Dermis microvascular lymphatic vessel endothelial cell (primary cell): ENCODE measurements around the gene ARX. TPM values are rescaled to one million over a fixed set of nuclear protein-coding genes. Genes with fewer than 3 reads are reported as not detected.

ENCODE experiments used
- DNase-seq, 2 donors: peaks; one replicate each; pipeline versions ENCODE4 v3.0.0 to v3.0.0-alpha.2; 2010; ENCODE audit warnings: low read depth in 2 of 2
- total RNA-seq: library from RNA; depleted of rRNA; stranded (reverse); fragments of >200 nt; gene quantifications from 2 replicates; pipeline ENCODE4 v1.2.1, GENCODE V29; 2014

The ARX gene
- total RNA-seq, 1 donor from 2014 or later = not detected

- no peak for DNase-seq
Observed at GRCh38 chrX:25001808-25002660, 13.7 kb downstream of the ARX start.

- no peak for DNase-seq
Observed at GRCh38 chrX:24999511-24999910, 16.3 kb downstream of the ARX start.

GRCh38 chrX:24996096-24996709 is 19.6 kb downstream of the ARX start:
- no peak for DNase-seq

DNA sequence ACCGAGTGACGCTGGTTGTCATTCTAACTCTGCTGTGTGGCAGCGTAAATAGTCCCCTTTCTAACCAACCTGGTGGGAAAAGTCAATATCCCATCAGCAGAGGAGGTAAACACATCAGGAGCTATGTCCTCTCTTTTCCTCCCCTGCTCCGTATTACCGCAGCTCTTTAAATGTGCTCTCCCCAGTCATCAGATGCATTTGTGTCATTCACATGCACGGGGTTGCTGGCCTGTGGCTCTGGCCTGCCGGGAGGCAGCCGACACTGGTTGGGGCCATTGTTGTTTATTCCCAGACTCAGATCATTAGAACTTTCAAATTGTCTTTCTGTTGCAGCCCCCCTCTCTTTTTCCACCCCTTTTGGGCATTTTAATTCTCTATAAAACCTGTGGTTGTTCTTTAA is 21.9 kb downstream of the ARX start:
- no peak for DNase-seq

- no peak for DNase-seq
Observed at GRCh38 chrX:24990535-24990934, 25.2 kb downstream of the ARX start.

- no peak for DNase-seq
Observed at GRCh38 chrX:24988314-24988713, 27.5 kb downstream of the ARX start.

DNA sequence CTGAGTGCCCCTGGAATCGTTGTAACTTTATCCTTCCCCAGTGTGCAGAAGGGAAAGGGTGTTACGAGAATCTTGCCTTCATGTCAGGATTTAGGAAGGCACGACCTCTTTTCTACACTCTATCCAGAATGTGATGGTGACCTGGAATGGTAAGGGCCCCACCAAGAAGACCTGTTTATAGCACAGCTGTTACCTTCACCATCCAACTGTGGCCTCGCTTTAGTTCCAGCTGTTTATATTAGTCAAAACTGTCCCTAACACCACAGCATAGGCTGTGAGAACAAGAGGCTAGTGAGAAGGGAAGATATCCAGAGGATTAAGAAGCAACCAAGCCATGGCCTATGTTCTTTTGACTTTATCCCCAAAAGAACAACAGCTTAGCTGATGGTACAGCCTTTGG is 28.0 kb downstream of the ARX start:
- no peak for DNase-seq

DNA sequence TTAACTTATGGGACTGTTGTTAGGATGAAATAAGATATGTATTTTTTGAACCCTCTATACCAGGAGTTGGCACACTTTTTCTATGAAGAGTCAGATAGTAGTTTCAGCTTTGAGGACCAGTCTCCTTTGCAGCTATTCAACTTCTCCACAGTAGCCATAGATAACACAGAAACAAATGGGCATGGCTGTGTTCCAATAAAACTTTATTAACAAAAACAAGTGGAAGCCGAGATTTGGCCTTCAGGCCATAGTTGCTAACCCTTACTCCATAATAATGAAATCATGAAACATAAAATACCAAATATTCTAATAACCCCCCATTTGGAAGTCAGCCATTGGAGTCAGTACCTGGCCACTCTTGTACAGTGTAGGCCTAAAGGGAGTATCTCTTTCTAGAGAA is 30.6 kb downstream of the ARX start:
- no peak for DNase-seq

DNA sequence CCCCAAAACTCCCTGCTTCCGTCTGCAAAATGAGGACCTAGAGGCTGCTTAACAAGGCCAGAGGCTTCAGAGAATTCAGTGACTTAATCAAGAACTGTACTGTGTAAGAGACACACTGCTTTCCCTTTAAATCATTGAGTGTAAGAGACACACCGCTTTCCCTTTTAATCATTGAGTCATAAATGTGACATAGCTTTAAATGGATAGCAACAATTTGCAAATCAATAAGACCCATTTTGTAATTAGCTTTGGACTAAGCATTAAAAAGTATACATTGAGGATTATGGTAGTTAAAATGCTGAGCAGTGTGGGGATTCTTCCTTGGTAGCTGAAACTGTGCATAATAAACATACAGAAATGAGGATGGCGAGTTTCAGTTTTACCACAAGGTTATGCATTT is 31.8 kb downstream of the ARX start:
- DNase-seq = no peak

DNA sequence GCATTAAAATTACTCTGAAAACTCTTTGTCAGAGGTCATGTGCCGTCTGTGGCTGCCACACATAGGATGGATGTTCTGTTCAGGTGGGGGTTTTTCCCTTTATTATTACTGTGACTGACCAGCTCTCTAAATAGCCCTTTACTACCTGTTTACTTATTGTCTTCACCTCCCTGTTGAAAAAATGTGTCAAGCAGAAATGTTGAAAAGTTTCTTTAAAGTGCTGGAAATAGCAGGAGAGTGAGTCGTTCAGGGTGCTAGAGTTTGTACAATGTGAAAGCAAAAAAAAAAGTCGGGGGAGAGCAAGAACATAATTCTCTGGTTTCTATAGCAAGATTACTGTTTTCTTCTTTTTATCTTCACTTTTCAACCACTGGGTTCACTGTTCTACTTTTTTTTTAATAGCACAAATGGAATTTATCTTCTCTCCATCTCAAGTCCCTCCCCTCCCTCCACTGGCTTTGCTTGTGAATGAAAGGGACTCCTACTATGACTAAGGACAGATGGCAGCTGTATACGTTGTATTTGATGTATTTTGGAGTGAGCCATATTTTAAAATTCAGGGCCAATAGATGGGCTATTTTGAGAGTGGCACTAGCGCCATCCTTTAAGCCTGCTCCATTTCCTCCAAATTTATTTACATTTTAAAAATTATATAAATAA is 33.3 kb downstream of the ARX start:
- no peak for DNase-seq

GRCh38 chrX:24981030-24981429 is 34.7 kb downstream of the ARX start:
- no peak for DNase-seq

GRCh38 chrX:24979081-24979480 is 36.7 kb downstream of the ARX start:
- DNase-seq = no peak

DNA sequence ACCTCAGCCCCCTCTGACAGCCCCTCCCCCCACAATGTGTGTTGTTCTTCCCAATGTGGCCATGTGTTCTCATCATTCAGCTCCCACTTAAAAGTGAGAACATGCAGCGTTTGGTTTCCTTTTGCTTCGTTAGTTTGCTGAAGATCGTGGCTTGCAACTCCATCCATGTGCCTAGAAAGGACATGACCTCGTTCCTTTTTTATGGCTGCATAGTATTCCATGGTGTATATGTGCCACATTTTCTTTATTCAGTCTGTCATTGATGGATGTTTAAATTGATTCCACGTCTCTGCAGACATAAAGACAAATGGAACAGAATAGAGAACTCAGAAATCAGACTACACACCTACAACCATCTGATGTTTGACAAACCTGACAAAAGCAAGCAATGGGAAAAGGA is 46.0 kb downstream of the ARX start:
- no peak for DNase-seq

- no peak for DNase-seq
Observed at GRCh38 chrX:24965372-24965771, 50.4 kb downstream of the ARX start.

DNA sequence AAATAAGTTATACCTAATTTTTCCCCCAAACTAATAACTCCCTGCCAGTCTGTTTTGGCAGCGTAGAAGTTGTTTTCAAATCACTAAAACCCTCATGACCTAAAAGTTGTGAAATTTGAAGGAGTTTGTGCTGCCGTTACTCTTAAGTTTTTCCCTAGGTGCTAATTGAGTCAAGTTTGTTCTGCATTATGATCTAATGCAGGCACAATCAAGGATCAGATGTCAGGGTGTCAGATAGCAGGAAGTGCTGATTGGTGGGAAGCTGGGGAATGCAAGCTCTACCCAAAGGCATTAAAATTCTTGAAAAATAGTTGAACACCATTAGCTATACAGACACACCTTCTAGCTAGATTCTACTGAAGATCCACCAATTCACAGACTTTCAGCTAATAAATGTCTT is 51.9 kb downstream of the ARX start:
- DNase-seq = no peak

DNA sequence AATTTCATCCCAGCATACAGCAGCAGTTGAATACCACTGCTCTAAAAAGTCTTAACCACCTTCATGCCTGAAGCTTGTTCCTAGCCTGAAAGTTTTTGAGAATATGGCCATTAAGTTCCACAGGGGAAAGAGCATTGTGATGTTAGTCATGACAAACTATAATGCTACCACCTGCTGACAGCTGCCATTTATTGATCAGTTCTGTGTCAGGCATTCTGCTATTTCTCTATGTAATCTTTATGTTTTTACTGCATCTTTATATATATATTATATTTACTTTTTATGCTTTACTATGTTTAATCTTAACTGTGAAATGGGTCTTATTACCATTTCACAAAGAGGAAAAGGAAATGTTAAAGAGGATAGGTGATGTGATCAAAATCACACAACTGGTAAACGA is 54.0 kb downstream of the ARX start:
- DNase-seq = no peak

DNA sequence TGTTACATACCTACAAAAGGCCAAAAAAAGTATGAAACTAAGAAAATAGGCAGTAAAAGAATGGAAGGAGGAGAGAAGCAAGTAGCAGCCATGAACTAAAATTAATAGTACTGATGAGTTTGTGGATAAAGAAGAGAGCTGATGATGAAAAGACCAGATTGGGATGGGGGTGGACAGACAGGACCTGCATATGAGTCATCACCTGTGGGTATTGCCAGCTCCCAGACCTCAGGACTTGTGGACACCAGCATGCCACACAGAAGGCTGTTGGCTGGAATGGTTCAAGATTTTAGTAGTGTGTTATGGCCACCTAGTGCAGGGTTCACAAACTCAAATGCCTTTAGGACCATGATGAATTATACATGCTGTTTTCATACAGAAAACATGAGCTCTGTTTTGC is 58.9 kb downstream of the ARX start:
- no peak for DNase-seq

DNA sequence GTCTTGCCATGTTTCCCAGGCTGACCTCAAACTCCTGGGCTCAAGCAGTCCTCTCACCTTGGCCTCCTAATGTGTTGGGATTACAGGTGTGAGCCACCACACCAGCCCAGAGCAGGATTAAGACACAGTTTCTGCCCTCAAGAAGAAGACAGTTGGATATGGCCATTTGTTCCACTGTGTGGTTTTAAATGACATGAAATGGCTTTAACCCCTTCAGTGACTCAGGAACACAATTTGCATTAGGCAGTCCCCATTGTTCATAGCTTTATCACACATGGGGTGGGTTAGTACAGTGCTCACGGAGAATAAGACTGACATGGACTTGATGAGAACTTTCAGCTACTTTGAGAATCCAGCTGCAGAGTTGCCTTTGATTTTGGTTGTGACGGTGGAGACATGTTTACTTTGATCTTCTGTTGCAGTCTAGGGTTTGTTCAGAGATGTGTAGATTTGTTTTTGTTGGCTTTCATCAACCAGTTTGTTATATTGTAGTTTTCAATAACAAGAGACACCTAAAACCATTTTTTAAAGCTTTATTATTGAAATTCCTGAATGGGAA is 60.3 kb downstream of the ARX start:
- no peak for DNase-seq

- DNase-seq = no peak
Observed at GRCh38 chrX:24954732-24955131, 61.0 kb downstream of the ARX start.
